H4 (cell line): ENCODE results near the gene ATM. TPM values are rescaled to one million over a fixed set of nuclear protein-coding genes. Genes with fewer than 3 reads are reported as not detected.
"Not testable (repeated sequence)": the region's sequence is repeated elsewhere in the genome, so short reads cannot be mapped to it uniquely, and the experiment has no call there.

ENCODE experiments used
- DNase-seq: peaks from one replicate; pipeline ENCODE4 v3.0.0-alpha.2; 2015; ENCODE audit warnings: low spot score
- total RNA-seq: library from RNA; depleted of rRNA; stranded (reverse); fragments of >200 nt; shearing (Covaris generic); gene quantifications from 2 replicates; pipeline ENCODE4 v1.2.3, GENCODE V29; 2014; rRNA removed

Gene ATM
- total RNA-seq, 1 experiment from 2014 or later: 18.8 TPM

DNA sequence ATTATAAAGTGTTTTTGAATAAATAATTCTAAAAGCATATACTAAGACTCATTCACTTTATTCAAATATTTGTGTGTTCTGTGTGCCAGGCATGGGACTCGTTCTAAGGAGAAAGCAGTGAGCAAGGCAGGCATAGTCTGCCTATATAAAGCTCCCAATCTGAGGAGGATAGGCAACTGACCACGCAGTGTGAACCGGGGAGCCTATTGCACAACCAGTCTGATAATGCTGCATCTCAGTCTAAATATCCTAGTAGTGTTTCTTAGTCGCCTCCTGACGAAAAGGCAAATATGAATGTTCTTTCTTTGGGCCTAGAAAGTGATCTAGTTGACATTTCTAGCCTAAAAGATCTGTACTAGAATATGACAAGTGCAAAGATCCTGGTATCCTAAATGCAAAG is 146.2 kb downstream of the ATM start:
- no peak for DNase-seq

DNA sequence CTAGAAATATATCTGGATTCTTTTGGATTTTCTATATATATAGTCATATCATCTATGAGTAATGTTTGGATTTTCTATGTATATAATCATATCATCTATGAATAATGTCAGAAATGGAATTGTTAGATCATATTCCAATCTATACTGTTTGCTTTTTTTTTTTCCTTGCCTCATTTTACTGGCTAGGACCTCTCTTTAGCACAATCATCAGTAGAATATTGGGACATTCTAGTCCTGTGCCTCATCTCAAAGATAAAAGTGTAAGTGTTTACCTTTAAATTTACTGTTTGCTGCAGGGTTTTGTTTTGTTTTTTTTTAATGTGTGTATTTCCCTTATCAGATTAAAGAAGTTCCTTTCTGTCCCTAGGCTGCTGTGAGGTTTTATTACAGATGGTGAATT is 147.4 kb downstream of the ATM start:
- DNase-seq: no peak

DNA sequence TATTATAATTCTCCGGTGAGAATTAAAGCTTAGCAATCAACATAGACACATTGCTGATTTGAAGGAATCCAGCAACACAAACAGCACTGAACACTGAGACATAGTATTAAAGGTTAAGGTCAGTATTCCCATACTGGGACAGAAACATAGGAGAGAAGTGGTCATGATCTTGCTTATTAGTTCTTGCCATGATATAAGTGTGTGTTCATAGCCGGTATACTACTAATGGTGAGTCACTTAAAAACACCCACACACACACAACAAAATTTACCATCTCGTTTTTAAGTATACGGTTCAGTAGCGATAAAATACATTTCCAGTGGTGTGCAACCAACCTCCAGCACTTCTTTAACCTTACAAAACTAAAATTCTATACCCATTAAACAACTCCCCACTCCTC is 148.1 kb downstream of the ATM start:
- no peak for DNase-seq

DNA sequence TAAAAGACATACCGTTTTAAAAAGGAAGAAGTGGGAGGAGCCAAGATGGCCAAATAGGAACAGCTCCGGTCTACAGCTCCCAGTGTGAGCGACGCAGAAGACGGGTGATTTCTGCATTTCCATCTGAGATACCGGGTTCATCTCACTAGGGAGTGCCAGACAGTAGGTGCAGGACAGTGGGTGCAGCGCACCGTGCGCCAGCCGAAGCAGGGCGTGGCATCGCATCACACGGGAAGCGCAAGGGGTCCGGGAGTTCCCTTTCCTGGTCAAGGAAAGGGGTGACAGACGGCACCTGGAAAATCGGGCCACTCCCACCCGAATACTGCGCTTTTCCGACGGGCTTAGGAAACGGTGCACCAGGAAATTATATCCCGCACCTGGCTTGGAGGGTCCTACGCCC is 150.6 kb downstream of the ATM start:
- not testable (repeated sequence) for DNase-seq

DNA sequence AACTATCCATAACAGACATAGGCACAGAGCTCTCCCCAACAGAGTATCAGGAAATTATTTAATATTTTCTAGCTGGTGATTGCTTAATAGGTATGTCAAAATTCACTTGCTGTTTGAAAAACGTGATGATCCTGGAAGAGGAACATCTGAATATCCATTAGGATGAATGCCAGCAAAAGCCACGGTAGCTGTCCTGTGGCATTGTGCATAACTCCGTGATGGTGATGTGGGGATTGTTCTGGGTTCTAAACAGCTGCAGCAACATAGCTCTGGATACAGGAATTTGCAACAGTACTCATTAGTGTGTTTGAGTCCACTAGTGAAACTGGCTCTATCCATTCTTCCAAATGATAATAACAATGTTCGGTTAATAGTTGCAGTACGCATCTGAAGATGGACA is 165.7 kb downstream of the ATM start:
- no peak for DNase-seq

DNA sequence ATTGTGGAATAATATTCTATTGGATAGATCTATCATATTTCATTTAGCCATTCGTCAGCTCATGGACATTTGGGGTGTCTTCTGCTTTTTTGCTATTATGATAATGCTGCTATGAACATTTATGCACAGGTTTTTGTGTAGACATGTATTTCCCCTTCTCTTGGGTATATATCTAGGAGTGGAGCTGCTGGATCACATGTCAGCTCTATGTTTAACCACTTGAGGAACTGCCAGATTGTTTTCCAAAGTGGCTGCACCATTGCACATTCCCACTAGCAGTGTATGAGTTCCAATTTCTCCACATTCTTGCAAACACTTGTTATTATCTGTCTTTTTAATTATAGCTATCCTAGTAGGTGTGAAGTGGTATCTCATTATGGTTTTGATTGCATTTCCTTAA is 169.5 kb downstream of the ATM start:
- no peak for DNase-seq

DNA sequence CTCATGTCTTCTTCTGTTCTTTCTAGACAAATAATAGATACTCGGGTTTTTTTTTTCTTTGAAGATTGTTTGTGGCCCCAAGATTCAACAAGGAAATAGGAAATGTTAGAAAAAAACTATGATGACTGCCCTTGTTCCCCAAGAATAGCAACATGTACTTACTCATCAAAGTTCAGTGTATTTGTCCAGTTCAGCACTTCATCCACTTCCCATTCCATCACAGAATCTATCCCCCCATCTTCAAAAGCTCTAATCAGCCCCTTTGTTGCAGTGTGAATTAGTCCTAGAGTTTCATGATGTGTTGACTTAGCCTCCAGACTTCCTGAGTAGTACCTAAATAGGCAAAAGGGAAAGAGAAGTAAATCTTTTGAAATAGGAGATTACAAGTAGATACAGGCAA is 170.2 kb downstream of the ATM start:
- DNase-seq: no peak

DNA sequence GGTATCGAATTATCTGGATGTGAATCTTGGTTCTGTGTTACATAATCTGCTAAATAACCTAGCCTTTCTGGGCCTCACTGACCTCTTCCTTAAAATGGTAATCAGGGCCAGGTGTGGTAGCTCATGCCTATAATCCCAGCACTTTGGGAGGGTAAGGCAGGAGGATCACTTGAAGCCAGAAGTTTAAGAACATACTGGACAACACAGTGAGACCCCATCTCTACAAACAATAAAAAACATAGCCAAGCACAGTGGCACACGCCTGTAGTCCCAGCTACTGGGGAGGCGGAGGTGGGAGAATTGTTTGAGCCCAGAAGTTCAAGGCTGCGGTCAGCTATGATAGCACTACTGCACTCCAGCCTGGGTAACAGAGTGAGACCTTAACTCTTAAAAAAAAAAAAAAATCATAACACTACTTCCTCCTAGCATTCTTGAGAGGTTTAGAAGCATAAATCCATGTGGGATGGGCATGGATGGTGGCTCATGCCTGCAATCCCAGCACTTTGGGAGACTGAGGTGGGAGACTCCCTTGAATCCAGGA is 171.9 kb downstream of the ATM start:
- DNase-seq: no peak

DNA sequence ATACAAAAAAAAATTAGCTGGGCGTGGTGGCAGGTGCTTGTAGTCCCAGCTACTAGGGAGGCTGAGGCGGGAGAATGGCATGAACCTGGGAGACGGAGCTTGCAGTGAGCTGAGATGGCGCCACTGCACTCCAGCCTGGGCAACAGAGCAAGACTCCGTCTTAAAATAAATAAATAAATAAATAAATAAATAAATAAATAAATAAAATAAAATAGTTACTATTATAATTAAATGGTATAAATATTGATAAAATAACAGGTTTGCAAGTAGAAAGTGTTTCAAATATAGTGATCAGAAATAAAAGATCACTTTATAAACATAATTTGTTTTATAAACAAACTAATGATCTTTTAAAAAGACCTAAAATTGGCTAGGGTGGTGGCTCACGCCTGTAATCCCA is 173.8 kb downstream of the ATM start:
- not testable (repeated sequence) for DNase-seq

DNA sequence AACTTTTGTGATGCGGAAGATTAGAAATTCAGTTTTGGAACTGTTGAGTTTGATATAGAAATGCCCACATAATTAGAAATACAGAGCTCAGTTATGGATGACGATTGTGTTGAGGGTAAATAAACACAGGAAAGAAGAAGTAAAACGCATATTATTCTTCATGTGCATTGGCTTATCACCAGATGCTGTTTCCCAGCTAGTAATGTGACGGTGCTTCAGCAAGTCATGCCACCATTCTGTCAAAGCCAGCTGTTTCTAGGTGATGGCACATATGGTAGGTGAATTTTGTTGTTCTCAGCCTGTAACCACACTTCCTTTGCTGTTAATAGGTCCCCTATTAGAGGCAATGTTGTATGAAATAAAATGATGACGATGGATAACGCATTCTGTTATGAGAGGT is 175.6 kb downstream of the ATM start:
- no peak for DNase-seq

DNA sequence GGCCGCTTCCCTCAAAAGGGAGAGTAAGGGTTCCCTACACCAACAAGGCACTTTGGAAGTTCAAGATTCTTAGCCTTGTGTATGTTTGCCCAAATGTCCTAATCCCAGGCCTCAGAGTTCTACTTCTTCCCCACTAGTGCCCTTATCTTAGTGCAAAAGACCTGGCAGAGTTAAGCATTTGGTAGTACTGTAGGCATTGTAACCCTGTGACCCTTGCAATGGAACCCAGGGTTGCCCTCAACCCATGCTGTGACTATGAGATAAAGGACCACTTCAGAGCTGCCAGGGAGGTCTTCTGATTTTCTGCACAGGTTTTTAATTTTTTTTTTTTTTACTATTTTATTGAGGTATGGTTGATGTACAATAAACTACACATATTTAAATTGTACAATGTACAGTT is 179.4 kb downstream of the ATM start:
- DNase-seq: no peak

DNA sequence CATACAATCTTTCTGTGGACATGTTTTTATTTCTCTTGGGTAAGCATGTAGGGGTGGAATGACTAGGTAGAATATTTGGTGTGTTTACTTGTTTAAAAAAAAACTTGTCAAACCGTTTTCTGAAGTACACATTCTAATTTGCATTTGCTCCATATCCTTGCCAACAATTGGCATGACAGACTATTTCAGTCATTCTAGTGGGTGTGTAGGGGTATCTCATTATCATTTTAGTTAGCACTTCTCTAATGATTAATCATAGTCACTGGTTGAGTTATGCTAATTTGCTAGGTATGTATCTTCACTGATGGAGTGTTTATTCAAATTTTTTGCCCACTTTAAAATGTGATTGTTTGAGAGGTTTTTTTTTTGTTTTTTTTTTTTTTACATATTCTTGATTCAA is 180.2 kb downstream of the ATM start:
- no peak for DNase-seq

DNA sequence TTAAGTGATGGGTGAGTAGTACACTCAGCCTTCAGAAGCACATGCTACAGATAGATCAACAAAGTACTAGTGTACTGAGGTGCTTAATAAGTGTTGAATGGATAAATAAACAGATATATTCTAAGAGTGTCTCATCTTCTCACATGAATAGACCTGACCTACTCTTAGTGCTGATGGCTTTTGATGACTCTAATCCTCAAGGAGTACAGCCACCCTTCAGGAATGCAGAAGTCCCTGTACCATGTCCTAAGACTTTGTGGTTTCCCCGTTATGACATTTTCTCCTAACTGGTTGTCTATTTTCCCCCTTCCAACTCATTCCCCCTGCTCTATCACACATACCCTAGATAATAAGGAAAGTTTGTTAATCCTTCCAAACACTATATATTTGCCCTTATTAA is 182.8 kb downstream of the ATM start:
- no peak for DNase-seq

DNA sequence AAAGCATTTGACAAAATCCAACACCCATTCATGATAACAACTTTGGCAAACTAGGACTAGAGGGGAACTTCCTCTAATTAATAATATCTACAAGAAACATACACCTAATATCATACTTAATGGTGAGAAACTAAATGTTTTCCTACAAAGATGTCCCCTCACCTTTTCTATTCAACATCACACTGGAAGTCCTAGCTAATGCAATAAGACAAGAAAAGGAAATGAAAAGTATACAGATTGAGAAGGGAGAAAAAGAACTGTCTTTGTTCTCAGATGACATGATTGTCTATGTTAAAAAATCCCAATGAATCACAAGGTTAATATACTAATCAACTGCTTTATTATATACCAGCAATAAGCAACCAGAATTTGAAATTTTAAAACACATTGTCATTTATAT is 192.1 kb downstream of the ATM start:
- no peak for DNase-seq

DNA sequence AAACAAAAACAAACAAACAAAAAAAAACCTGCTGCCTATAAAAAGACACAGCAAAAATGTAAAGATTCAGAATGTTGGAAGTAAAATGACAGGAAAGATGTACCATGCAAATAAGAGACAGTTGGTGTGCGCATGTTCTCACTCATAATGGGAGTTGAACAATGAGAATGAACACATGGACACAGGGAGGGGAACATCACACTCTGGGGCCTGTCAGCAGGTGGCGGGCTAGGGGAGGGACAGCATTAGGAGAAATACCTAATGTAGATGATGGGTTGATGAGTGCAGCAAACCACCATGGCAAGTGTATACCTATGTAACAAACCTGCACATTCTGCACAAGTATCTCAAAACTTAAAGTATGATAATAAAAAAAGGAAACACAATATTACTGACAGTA is 194.7 kb downstream of the ATM start:
- DNase-seq: peak; percentile 7

Other genes starting within 250 kb of the ATM start
- gene CUL5, start 214.2 kb upstream of the ATM start, total RNA-seq: 18.4 and 19.1 TPM in 2 replicates
- gene ACAT1, start 101.5 kb upstream of the ATM start, total RNA-seq: 138 and 203 TPM in 2 replicates
- gene NPAT, start 429 bp upstream of the ATM start, total RNA-seq: 8.6 and 9.3 TPM in 2 replicates
- gene C11orf65, start 244.5 kb downstream of the ATM start, total RNA-seq: 0.41 TPM in 1 of 2 replicates, not detected in the other